GM10266 (cell line): ENCODE data around the gene MYH16.
"Not testable (repeated sequence)": the region's sequence is repeated elsewhere in the genome, so short reads cannot be mapped to it uniquely, and the experiment has no call there.

Experiments
- DNase-seq: peaks from one replicate; pipeline ENCODE4 v3.0.0; 2012; ENCODE audit errors: extremely low spot score
- CTCF ChIP-seq: IDR thresholded peaks from 2 replicates; pipeline ENCODE4 v1.5.1; 2012; ENCODE audit warnings: mild to moderate bottlenecking, low read depth; ENCODE audit not compliant: control insufficient read depth, insufficient read depth; ENCODE audit errors: missing control alignments

Gene MYH16

GRCh38 chr7:99344061-99344647 lies 71.5 kb downstream of the MYH16 start:
- TF ChIP-seq CTCF, result no peak
- DNase-seq, result no peak

GRCh38 chr7:99350641-99351040 lies 78.0 kb downstream of the MYH16 start:
- DNase-seq, result not testable (repeated sequence)

GRCh38 chr7:99352247-99352646 lies 79.6 kb downstream of the MYH16 start:
- DNase-seq, result no peak
- no peak for TF ChIP-seq CTCF

- no peak for DNase-seq
- no peak for TF ChIP-seq CTCF
These were observed 82.5 kb downstream of the MYH16 start for GRCh38 chr7:99355098-99355497.

- no peak for TF ChIP-seq CTCF
- no peak for DNase-seq
These were observed 85.3 kb downstream of the MYH16 start for GRCh38 chr7:99357701-99358490.

GRCh38 chr7:99358521-99358920 lies 85.9 kb downstream of the MYH16 start:
- DNase-seq, result not testable (repeated sequence)

- DNase-seq, result no peak
- TF ChIP-seq CTCF, result no peak
These were observed 87.0 kb downstream of the MYH16 start for GRCh38 chr7:99359465-99360154.
